Activated CD8-positive, alpha-beta T cell treated with anti-CD3 and anti-CD28 coated beads, Interleukin-2, amount 10 ng/mL, durations not matched to agents 7 days and 5 days (primary cell): ENCODE data around the gene HMGB1. TPM values are rescaled to one million over a fixed set of nuclear protein-coding genes. Genes with fewer than 3 reads are reported as not detected.

Experiments used
- ATAC-seq: fragments of 150-1000 bp; cut with Tn5 transposase; one replicate; pipeline ENCODE4 v1.10.0; 2021; ENCODE audit warnings: moderate library complexity
- CTCF ChIA-PET: fragments of 350-600 bp; sonication (Branson Sonifier 250); formaldehyde crosslinking; loops from one replicate; lab custom pipeline; 2021; ENCODE audit warnings: antibody characterized with exemption; lab: Charles Lee
- POLR2A ChIA-PET: fragments of 350-600 bp; sonication (Branson Sonifier 250); formaldehyde crosslinking; loops from one replicate; lab custom pipeline; 2021; ENCODE audit warnings: antibody characterized with exemption; lab: Charles Lee
- DNase-seq: peaks from one replicate; pipeline ENCODE4 v3.0.0-alpha.2; 2020
- H3K27ac Mint-ChIP-seq: one replicate; pipeline ENCODE4 v1.8.0; 2021; ENCODE audit warnings: mild to moderate bottlenecking, mixed read lengths
- H3K27me3 Mint-ChIP-seq: one replicate; pipeline ENCODE4 v1.8.0; 2021; ENCODE audit warnings: low read depth, mixed read lengths
- H3K36me3 Mint-ChIP-seq: one replicate; pipeline ENCODE4 v1.8.0; 2021; ENCODE audit warnings: low read depth, mixed read lengths
- H3K4me1 Mint-ChIP-seq: one replicate; pipeline ENCODE4 v1.8.0; 2021; ENCODE audit warnings: low read depth, mixed read lengths
- H3K4me3 Mint-ChIP-seq: one replicate; pipeline ENCODE4 v1.8.0; 2021; ENCODE audit warnings: mild to moderate bottlenecking, mixed read lengths
- H3K9me3 Mint-ChIP-seq: one replicate; pipeline ENCODE4 v1.8.0; 2022; ENCODE audit warnings: mixed read lengths; ENCODE audit not compliant: insufficient read depth
- total RNA-seq, 2 experiments: library from RNA; stranded (reverse); gene quantifications; one replicate each; pipeline ENCODE4 v1.2.3, GENCODE V29; 2021

Gene HMGB1
- total RNA-seq, 2 experiments from 2014 or later, result 650 to 662 TPM

DNA sequence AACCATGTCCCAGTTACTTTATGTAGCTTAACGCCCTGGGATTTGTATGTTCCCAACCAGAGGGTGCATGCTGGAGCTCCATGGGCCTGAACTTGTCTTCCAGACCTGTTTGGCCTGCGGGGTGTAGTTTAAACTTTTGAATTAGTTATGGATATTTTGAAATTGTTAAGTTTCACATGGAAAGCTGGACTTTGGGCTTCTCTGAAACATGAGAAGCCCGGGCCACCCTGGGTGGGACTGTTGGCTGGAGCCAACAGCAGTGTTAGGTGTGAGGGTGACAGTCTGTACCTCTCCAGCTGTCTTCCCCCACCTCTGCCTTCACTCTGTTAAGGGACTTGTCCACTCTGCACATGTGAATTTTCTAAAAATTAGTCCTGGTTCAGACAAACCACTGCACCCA lies 41.8 kb downstream of the HMGB1 start:
- peaks cover 5% of the 10 kb centered on the region for H3K27me3 Mint-ChIP-seq
- H3K9me3 Mint-ChIP-seq, result no peaks in the 10 kb centered on the region
- CTCF ChIA-PET, result interaction anchor here (0.7 to 1.6 kb wide), 4 partner anchors 13 to 291 kb away, joined by 3 to 4 read pairs (median 3); no protein-coding TSS in a partner anchor
- no peaks in the 10 kb centered on the region for H3K36me3 Mint-ChIP-seq
- POLR2A ChIA-PET, result no interaction called here
- DNase-seq (no peak), ATAC-seq (no peak)
- H3K4me3 Mint-ChIP-seq, result no peak overlapping the region
- H3K4me1 Mint-ChIP-seq, result peaks cover 14% of the 10 kb centered on the region
- no peak overlapping the region for H3K27ac Mint-ChIP-seq

DNA sequence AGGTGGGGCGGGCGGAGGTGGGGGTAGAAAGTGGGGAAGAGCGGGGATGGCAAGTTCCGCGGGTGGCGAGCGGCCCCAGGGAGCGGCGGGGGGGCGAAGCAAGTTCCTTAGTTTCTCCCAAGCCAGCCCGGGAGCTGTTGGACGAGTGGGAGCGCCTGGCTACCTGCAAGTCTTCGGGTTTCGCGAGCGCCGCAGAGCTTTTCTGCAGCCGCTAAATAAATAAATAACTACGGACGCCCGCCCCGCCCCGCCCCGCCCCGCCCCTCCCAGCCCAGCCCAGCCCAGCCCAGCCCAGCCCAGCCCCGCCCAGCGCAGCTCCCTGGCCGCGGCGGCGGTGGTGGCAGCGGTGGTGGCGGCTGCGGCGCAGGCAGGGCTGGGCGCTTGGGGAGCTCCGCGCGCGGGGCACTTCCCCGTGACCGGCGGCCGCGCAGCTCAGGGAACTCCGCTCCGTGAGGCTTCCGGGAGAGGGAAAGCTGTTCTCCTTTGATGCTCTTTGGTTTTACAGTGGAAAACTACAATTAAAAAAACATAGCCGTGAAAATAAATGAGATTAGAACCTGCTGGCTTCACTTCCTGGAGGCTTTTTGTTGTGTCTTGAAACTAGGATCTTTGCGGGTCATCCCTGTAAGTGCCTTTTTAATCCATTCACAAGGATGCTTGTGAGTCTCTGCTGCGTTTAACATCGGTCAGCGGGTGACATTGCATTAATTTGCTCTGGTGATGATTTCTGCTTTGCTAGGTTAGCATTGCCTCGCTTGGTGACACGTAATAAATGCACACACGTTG lies 43.5 kb downstream of the HMGB1 start, which contains the start of gene UBE2L5:
Gene UBE2L5, plus strand, starts transcription at position 440 of the 786 bp plus-strand sequence. CDS start 5,498 bp downstream, outside the sequence.
- H3K9me3 Mint-ChIP-seq, result no peaks in the 10 kb centered on the region
- H3K27ac Mint-ChIP-seq, result peak within 1 kb of the TSS; percentile 70
- peak; percentile 71 for DNase-seq
- peaks cover 13% of the 10 kb centered on the region for H3K4me1 Mint-ChIP-seq
- peak within 1 kb of the TSS; percentile 82 for H3K4me3 Mint-ChIP-seq
- ChIA-PET POLR2A (interaction anchor here (0.6 to 1.3 kb wide), 4 partner anchors 10 to 48 kb away, joined by 3 to 9 read pairs (median 3); no protein-coding TSS in a partner anchor), CTCF (interaction anchor here (0.5 to 1.0 kb wide), 7 partner anchors 16 to 631 kb away, joined by 3 to 8 read pairs (median 4); no protein-coding TSS in a partner anchor)
- ATAC-seq, result peak; percentile 96
- peaks cover 10% of the 10 kb centered on the region for H3K27me3 Mint-ChIP-seq
- no peaks in the 10 kb centered on the region for H3K36me3 Mint-ChIP-seq

DNA sequence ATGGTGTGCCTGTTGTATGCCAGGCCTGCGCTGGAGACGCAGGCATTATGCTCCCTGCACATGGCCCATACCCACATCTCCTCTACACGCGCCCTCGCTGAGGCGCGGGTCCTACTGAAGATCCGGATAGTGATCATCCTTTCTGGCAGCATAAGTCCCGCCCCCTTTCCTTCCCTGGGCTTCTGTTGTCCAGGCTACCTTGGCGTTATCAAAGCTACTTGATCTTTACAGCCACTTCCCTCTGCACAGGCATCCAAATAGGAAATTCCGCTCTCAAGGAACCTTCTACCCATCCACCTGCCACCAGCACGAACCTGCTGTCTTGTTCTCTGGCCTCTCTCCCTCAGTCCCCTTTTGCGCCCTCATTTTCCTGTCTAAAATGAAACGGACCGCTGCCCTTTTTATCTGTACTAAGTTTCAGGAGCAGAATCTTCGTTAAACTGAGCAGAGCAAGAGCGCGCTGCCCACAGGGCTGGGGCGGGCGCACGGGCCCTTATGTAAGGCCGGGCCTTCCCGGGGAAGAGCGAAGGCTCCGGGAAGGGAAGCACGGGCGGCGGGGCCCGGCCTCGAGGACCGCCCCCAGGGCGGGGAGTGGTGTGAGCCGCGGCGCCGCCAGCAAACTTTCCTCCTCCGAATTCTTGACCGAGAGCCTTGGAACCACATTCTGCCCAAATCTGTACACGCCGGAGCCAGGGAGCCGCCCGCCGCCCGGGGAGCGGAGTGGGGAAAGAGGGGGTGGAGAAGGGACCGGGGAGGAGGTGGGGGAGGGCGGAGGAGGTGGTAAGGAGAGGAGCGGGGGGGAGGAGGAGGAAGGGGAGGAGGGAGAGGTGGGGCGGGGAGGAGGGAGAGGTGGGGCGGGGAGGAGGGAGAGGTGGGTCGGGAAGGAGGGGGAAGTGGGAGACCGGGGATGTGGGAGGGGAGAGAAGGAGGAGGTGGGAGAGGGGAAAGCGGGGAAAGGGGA lies 44.4 kb downstream of the HMGB1 start:
- H3K4me1 Mint-ChIP-seq, result peaks cover 13% of the 10 kb centered on the region
- peaks cover 10% of the 10 kb centered on the region for H3K27me3 Mint-ChIP-seq
- H3K4me3 Mint-ChIP-seq, result peak overlapping the region; percentile 82
- no peaks in the 10 kb centered on the region for H3K36me3 Mint-ChIP-seq
- H3K9me3 Mint-ChIP-seq, result no peaks in the 10 kb centered on the region
- peak overlapping the region; percentile 61 for H3K27ac Mint-ChIP-seq
- DNase-seq, result peak; percentile 57
- ChIA-PET CTCF (interaction anchor here (0.7 to 4.7 kb wide), 9 partner anchors 14 to 624 kb away, joined by 3 to 26 read pairs (median 4); no protein-coding TSS in a partner anchor), POLR2A (interaction anchor here (0.7 to 1.3 kb wide), 4 partner anchors 9 to 47 kb away, joined by 3 to 9 read pairs (median 4); partner anchors contain the start of gene HMGB1)
- peak; percentile 39 for ATAC-seq

DNA sequence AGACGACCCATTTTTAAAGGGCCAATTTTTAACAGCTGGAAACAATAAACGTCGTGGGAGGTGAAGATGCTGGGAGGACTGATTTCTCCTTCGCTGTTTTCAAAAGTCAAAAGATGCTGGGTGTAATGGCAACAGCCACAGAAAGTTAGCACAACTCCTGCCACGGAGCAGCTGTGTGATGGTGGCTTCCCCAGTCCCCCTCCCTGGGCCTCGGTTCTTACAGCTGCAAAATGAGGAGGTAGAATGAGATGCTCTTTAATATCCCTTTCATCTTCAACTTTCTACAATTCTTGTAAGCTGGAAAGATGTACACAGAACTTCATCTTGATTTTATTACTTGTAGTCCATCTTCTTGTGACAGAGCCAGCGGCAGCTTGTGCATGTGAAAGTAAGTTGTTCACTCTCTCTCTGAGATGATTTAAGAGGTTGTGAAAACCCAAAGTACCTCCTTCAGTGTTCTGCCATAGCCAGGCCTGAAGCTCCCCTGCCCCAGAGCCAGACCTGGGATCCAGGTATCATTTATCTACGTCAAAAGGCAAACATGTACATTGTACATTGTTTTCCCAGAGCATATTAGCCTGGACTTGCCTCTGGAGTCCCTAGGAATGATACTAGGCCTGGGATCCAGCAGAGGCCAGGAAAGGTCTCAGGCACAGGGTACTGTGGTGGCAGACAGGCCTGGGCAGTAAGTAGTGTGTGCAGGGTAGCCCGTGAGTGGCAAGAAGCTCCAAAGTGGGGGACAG lies 46.8 kb downstream of the HMGB1 start:
- Mint-ChIP-seq H3K4me1 (peaks cover 16% of the 10 kb centered on the region), H3K4me3 (no peak overlapping the region), H3K9me3 (no peaks in the 10 kb centered on the region), H3K27me3 (peaks cover 12% of the 10 kb centered on the region), H3K36me3 (no peaks in the 10 kb centered on the region), H3K27ac (no peak overlapping the region)
- CTCF ChIA-PET, result interaction anchor here (0.7 to 4.7 kb wide), 3 partner anchors 11 to 64 kb away, joined by 3 to 26 read pairs (median 3); no protein-coding TSS in a partner anchor
- DNase-seq (no peak), ATAC-seq (no peak)
- POLR2A ChIA-PET, result interaction anchor here (0.7 to 1.2 kb wide), 4 partner anchors 30 to 47 kb away, joined by 3 read pairs; partner anchors contain the start of gene HMGB1

DNA sequence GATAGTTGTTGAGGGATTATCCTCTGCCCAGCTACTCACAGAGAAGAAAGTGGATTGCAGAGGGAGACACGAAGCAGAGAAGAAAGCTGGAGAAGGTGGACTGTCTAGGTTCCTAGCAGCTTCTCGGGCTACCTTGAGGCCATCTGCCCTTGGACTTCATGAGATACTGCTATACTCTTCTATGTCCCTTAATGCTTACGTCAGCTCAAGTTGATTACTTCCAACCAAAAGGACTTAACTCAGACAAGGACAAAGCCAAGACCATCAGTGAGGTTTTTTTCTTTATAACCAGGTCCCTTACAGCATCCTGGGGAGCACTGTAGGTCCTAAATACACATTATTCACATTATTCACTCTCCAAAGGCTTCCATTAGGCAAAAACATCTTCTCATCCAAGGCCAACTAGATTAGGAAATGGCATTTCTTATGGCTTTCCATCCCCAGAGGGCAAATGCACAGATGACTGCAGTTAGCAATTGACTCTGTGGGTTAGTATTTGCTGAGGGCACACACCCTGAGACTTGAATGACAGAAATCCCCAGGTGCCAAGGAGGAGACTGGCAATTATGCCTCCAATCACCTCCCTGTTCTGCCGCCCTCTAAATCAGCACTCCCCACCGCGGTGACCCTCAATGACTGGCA lies 47.5 kb downstream of the HMGB1 start:
- Mint-ChIP-seq H3K27ac (no peak overlapping the region), H3K36me3 (no peaks in the 10 kb centered on the region), H3K4me3 (no peak overlapping the region), H3K4me1 (peaks cover 16% of the 10 kb centered on the region), H3K27me3 (peaks cover 8% of the 10 kb centered on the region), H3K9me3 (no peaks in the 10 kb centered on the region)
- ChIA-PET POLR2A (interaction anchor here (0.7 to 0.8 kb wide), 2 partner anchors 30 to 47 kb away, joined by 3 read pairs; no protein-coding TSS in a partner anchor), CTCF (interaction anchor here (0.7 to 4.7 kb wide), 2 partner anchors 11 to 64 kb away, joined by 3 to 26 read pairs; no protein-coding TSS in a partner anchor)
- no peak for ATAC-seq
- no peak for DNase-seq

DNA sequence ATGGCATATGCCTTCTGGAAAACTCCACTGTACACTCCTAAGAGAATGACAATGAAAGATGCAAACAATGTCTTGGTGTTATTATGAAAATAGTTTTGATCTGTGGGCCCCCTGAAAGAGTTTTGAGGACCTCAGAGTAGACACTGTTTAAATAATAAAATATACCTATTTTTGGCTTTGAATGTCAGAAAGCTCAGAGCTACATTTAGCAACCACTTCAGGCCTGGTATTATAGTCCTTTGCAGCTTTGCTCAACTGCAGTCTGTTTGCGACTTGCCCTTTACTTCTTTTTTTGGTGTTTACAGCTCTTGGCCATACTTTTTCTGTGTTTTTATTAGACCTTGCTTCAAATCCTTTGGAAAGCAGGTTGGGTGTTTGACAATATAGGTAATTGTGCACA lies 49.3 kb downstream of the HMGB1 start:
- Mint-ChIP-seq H3K4me1 (peaks cover 15% of the 10 kb centered on the region), H3K4me3 (no peak overlapping the region)

DNA sequence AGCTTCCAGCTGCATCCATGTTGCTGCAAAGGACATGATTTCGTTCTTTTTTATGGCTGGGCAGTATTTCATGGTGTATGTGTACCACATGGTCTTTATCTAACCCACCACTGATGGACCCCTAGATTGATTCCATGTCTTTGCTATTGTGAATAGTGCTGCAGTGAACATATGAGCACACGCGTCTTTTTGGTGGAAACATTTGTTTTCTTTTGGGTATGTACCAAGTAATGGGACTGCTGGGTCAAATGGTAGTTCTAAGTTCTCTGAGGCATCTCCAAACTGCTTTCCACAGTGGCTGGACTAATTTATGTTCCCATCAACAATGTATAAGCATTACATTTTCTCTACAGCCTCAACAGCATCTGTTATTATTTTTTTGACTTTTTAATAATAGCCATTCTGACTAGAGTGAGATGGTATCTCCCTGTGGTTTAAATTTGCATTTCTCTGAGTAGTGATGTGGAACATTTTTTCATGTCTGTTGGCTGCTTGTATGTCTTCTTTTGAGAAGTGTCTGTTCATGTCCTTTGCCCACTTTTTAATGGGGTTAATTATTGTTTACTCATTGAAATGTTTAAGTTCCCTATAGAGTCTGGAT lies 50.2 kb downstream of the HMGB1 start:
- H3K27me3 Mint-ChIP-seq, result peaks cover 8% of the 10 kb centered on the region
- H3K36me3 Mint-ChIP-seq, result no peaks in the 10 kb centered on the region
- no peak overlapping the region for H3K4me3 Mint-ChIP-seq
- no peak for ATAC-seq
- ChIA-PET POLR2A (no interaction called here), CTCF (interaction anchor here (0.9 to 1.4 kb wide), 3 partner anchors 39 to 283 kb away, joined by 3 to 4 read pairs (median 3); no protein-coding TSS in a partner anchor)
- H3K27ac Mint-ChIP-seq, result no peak overlapping the region
- peaks cover 7% of the 10 kb centered on the region for H3K4me1 Mint-ChIP-seq
- no peak for DNase-seq
- H3K9me3 Mint-ChIP-seq, result no peaks in the 10 kb centered on the region

More for the DNA sequence above, 49.3 kb downstream of the HMGB1 start:
- H3K27ac Mint-ChIP-seq, result no peak overlapping the region
- CTCF ChIA-PET, result interaction anchor here (1.2 to 4.7 kb wide), 3 partner anchors 9 to 42 kb away, joined by 3 to 26 read pairs (median 4); no protein-coding TSS in a partner anchor
- ATAC-seq (no peak), DNase-seq (no peak)
- POLR2A ChIA-PET, result no interaction called here
- H3K36me3 Mint-ChIP-seq, result no peaks in the 10 kb centered on the region
- peaks cover 8% of the 10 kb centered on the region for H3K27me3 Mint-ChIP-seq
- no peaks in the 10 kb centered on the region for H3K9me3 Mint-ChIP-seq

DNA sequence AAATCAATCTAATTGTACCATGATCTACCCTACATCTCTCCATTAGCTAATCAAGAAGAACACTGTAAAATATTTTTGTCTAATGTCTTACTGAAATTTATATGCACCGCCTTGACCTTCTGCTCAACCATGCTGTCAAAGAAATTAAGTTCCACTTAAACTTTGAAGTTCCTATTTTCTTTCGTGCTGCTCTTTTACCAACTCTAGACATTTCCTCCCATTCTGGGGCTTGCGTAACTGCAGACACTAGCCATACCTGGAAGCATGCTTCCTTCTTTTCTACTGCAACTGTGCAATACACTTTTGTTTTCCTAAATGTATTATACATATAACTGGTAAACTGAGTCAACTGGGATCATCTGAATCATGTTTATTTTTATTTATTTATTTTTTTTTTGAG lies 51.9 kb downstream of the HMGB1 start:
- ATAC-seq (no peak), DNase-seq (no peak)
- Mint-ChIP-seq H3K36me3 (no peaks in the 10 kb centered on the region), H3K27ac (no peak overlapping the region), H3K4me3 (no peak overlapping the region), H3K4me1 (peaks cover 17% of the 10 kb centered on the region), H3K9me3 (no peaks in the 10 kb centered on the region), H3K27me3 (peaks cover 7% of the 10 kb centered on the region)
- ChIA-PET POLR2A (interaction anchor here (0.9 to 1.2 kb wide), 2 partner anchors 39 to 52 kb away, joined by 3 to 5 read pairs; partner anchors contain the start of gene HMGB1), CTCF (no interaction called here)

DNA sequence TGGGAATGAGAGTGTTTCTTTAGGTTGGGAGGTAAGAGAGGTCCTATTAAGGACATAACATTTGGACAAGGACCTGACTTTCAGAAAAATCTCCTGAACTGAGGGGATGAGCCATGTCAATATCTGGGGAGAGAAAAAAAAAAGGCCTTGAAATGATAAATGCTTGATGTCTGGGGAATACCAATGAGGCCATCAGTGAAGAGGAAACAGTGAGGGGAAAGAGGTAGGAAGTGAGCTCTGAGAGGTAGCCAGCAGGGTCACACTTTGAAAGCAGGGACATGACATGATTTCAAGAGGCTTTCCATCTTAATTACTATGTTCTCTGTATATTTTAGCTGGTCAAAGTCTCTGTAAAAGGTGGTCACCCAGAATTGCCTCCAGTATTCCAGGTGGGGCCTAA lies 53.4 kb downstream of the HMGB1 start:
- CTCF ChIA-PET, result interaction anchor here (0.7 to 1.2 kb wide), 2 partner anchors 40 to 164 kb away, joined by 3 to 4 read pairs; no protein-coding TSS in a partner anchor
- H3K4me3 Mint-ChIP-seq, result no peak overlapping the region
- H3K4me1 Mint-ChIP-seq, result peaks cover 27% of the 10 kb centered on the region
- ATAC-seq (no peak), DNase-seq (no peak)
- H3K27me3 Mint-ChIP-seq, result peaks cover 2% of the 10 kb centered on the region
- H3K9me3 Mint-ChIP-seq, result no peaks in the 10 kb centered on the region
- H3K27ac Mint-ChIP-seq, result no peak overlapping the region
- POLR2A ChIA-PET, result interaction anchor here (0.7 to 0.8 kb wide), 2 partner anchors 8 to 10 kb away, joined by 3 read pairs; partner anchors contain the start of gene UBE2L5
- H3K36me3 Mint-ChIP-seq, result no peaks in the 10 kb centered on the region

DNA sequence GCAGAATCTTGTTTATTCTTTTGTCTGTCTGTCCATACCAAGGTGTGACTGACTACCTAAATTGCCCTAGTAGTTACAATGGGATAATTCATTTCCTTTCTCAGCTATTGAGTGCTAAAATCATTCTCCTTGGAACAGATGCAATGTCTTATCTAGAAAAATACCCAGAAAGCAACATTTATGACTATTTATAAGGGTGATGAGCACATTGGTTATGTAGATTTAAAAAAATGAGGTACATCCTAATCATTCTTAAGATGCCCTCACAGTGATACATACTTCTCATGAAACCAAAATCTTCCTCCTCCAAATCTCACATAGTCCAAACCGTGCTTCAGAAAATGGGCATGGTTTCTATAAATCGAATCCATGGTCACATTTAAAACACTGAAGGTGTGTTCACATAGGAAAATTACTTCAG lies 55.0 kb downstream of the HMGB1 start:
- Mint-ChIP-seq H3K4me1 (peaks cover 28% of the 10 kb centered on the region), H3K4me3 (no peak overlapping the region), H3K36me3 (no peaks in the 10 kb centered on the region), H3K9me3 (no peaks in the 10 kb centered on the region), H3K27me3 (peaks cover 5% of the 10 kb centered on the region), H3K27ac (no peak overlapping the region)
- ChIA-PET POLR2A (no interaction called here), CTCF (no interaction called here)
- DNase-seq (no peak), ATAC-seq (no peak)
